Measurements from ENCODE around the gene TPR.

Gene TPR

GRCh38 chr1:186271032-186271431 is 104.0 kb downstream of the TPR start:
- DNase-seq (ENCODE audit: low read depth): no peak
- no peak for TF ChIP-seq CTCF (IDR thresholded peaks at IDR 0.05; ENCODE audit: insufficient read depth, low read depth, low read length, missing control alignments)
- no peak overlapping the region for H3K4me3 ChIP-seq (ENCODE audit: low read depth, low read length)

Data from GM12865 (cell line).